NCI-H748 (cell line): ENCODE data around the gene TJAP1.

Experiments
- DNase-seq: peaks from one replicate; lab custom pipeline; 2025; ENCODE audit not compliant: unreplicated experiment; lab: John Stamatoyannopoulos, UW

Gene TJAP1

GRCh38 chr6:43503443-43503842 lies 26.1 kb downstream of the TJAP1 start:
- no peak for DNase-seq

DNA sequence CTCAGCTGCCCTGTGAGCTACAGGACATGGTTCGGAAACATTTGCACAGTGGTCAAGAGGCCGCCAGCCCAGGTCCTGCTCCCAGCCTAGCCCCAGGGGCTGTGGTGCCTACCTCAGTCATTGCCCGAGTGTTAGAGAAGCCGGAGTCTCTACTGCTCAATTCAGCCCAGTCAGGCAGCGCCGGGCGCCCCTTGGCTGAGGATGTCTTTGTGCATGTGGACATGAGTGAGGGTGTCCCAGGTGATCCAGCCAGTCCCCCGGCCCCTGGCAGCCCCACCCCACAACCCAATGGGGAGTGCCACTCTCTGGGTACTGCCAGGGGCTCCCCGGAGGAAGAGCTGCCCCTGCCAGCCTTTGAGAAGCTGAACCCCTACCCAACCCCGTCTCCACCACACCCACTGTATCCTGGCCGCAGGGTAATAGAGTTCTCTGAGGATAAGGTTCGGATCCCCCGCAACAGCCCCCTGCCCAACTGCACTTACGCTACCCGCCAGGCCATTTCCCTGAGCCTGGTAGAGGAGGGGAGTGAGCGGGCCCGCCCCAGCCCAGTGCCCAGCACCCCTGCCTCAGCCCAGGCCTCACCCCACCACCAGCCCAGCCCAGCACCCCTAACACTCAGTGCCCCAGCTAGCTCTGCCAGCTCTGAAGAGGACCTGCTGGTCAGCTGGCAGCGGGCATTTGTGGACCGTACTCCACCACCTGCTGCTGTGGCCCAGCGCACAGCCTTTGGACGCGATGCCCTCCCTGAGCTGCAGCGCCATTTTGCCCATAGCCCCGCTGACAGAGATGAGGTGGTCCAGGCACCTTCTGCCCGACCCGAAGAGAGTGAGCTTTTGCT lies 27.6 kb downstream of the TJAP1 start:
- no peak for DNase-seq

DNA sequence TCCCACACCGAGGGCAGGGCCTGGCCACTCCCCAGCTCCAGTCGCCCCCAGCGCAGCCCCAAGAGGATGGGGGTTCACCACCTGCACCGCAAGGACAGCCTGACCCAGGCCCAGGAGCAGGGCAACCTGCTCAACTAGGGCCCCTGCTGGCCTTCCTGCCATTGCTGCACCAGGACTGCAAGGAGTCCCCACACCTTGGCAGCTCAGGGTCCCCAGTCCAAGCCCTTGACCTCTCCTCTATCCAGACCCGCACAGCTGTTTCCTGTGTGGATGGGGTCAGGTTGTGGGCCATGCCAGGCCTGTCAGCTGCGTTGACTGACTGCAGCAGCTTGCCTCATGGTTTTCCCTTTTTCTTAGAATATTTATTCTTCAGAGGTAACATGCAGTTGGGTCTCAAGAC lies 28.3 kb downstream of the TJAP1 start:
- DNase-seq, result no peak

DNA sequence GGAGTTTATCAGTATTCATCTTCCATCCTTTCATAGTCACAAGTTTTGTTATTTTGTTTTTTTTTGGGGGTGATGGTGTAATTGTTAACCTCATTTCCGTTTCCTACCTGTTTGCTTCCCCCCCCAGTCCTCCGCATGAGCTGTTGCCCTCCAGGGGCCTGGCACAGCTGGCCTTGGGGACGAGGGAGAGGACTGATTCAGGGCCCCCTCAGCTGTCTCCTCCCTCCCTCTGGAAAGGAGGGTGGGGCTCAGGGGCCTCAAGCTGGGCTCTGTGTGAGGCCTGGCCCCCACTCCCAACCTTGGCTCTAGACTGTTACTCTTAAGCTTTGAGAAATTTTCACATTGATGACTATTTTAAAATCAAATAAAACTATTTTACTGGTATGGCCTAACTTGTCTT lies 28.8 kb downstream of the TJAP1 start:
- no peak for DNase-seq

GRCh38 chr6:43506667-43507471 lies 29.5 kb downstream of the TJAP1 start:
- peak; percentile 77 for DNase-seq

DNA sequence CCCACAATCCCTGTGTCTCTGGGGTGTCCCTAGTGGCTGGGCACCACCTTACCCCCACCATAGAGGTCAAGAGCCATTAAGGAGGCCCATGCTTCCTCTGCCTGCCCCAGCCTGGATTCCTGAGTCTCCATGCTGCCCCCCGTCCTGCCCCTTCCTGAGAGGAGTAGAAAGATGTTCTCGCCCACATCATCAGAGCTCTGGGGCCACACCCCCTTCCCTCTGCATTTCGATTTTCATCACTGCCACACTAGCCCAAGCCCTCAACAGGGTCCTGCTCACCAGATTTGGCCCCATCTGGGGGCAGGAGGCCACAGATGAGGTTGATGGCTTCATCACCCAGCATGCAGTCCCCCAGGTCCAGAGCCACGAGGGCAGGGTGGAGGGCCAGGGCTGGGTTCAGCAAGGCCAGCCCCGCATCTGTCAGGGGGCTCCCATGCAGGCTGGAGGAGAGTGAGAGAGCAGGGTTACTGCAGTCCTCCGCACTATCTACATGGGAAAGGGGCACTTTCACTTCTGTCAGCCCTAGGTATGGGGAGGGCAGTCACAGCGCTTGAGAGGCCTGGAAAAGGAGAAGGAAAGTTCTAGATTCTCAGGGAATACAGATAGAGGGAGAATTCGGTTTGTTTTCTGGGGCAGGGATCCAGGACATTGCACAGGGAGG lies 31.2 kb downstream of the TJAP1 start:
- DNase-seq, result no peak

DNA sequence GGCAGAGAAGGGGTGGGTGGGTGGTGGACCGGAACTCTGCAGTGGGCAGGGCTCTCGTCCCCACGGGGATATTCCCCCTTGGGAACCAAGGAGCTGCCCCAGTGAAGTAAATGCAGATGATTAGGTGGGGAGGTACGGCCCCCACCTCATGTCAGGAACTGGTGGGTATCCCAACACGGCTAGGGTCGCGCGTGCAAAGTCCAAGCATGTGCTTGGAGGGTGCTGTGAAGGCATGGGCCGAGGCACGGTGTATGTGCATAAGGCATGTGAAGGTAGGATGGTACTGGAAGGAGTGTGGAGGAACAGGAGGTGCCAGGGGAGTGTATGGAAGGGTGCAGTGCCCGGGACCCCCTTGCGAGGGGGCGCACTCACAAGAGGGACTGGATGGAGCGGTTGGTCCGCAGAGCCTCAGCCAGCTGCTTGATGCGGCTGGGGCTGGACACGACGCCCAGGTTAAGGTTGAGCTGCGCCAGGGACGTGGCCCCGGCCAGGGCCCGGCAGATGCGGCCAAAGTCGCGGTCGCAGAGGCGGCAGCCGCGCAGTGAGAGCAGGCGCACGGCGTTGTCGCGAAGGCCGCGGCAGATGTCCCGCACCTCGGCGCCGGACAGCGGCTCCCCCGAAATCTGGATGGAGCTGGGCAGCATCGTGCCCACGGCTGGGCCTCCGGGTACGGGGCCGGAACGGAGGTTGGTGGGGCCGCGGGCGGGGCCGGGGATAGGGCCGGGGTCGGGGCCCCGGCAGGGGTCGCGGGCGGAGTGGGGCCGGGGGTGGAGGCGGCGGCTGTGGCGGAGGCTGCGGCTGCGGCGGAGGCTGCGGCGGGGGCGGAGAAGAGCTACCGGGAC lies 32.0 kb downstream of the TJAP1 start:
- peak; percentile 52 for DNase-seq

GRCh38 chr6:43509984-43510826 lies 32.8 kb downstream of the TJAP1 start, which contains the start of gene LRRC73:
LRRC73 (minus strand) TSS chr6:43510346; CDS start chr6:43509785, 561 bp downstream.
- peak; percentile 92 for DNase-seq

DNA sequence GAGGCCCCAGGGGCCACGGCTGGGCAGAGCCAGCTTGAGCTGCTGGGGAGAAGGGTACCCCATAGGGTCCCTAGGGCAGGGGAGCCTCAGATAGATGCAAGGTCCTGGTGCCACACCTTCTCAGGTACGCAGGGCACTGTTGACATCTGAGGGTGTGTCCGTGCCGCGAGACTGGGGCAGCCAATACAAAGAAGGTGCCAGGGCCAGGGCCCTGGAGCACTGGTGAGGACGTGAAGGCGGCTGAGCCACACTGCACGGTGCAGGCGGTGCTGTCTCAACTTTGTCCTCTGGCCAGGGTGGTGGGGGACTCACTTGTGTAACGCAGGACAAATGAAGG lies 33.4 kb downstream of the TJAP1 start:
- DNase-seq, result peak; percentile 83

GRCh38 chr6:43511824-43512415 lies 34.5 kb downstream of the TJAP1 start:
- no peak for DNase-seq

DNA sequence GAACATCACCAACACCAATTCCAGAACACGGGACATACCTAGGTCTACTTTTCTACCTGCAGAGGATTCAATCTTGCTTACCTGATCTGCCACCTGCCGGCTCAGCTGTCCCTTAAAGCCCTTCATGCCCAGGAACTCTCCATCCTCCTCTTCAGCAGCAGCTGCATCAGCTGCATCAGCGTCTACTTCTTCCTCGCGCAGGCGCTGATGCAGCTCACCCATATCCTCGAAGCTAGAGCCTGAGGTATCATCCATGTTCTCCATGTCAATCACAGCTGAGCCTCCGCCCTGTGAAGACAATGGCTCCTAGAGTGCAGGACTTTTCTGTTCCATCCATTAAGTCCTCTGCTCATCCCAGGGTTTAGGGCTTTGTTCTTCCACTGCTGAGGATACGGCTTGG lies 38.4 kb downstream of the TJAP1 start:
- peak; percentile 22 for DNase-seq

DNA sequence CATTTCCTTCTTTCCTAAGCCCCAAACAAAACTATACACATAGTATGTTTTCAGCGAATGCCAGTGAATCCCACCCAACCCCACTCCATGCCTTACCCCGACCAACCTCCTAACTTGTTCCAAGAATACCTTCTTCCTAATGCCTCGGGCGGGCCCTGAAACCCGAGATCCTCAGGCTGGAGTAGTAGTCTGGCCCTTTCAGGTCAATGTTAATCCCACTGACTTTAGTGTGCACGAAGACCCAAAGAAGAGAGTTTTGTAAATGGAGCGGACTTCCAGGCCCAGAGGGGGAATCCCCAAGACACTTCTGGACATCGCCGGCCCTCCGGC lies 39.0 kb downstream of the TJAP1 start:
- DNase-seq, result no peak

DNA sequence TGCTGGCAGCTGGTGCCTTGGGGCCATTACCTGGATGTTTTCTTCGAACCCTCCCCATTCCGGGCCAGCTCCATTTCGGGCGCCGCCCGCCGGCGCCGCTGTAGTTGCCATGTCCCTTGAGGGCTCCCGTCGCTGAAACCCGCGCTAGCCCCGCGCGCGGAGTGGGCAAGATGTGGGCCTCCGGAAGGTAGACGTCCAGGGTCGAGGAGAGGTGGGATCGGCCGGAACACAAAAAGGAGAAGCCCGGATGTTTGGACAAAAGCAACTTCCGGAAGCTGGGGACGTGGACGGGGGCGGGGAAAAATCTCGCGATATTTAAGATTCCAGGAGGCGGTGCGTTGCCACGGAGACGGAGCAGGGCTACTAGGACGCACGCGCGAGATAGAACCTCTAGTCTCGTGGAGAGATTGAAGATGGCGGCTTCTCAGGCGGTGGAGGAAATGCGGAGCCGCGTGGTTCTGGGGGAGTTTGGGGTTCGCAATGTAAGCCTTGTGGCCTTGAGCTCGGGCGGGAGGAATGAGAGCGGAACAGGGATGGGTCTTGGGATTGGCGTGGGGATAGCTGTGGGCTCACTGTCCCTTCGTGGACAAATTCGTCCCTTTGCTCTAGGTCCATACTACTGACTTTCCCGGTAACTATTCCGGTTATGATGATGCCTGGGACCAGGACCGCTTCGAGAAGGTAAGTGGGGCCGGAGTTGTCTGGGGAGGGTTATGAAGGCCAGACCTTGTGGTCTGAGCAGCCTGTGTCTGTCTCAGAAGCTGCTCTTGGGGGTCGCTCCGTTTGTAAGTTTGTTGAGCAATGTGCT lies 39.5 kb downstream of the TJAP1 start, which contains the start of the genes POLR1C and YIPF3:
Gene POLR1C, plus strand, starts transcription at position 393 of the 808 bp plus-strand sequence. Its CDS starts 21 bp downstream, at position 414.
Gene YIPF3, minus strand, starts transcription at position 230 of the 808 bp plus-strand sequence. Its CDS starts 119 bp downstream, at position 111.
- DNase-seq, result peak; percentile 99

- DNase-seq, result peak; percentile 44
Measured at GRCh38 chr6:43517505-43518357, 40.4 kb downstream of the TJAP1 start.

GRCh38 chr6:43520097-43520496 lies 42.7 kb downstream of the TJAP1 start:
- DNase-seq, result no peak

DNA sequence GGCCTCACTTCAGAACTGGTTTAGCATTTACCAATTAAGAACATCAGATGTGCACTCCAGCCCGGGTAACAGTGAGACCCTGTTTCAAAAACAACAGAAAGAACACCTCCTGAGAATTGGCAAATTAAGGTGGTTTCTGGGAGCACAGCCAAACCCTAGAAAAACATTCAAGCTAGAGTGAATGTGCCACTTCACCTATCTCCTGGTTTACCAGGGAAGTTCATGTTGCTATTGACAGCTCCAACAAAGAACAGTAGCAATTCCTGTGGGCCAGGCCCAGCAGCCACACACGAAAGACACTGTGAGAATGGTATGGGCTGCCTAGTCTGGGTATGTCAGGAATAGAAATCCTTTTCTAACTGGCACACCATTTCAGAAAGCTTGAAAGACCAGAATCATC lies 44.5 kb downstream of the TJAP1 start:
- no peak for DNase-seq

DNA sequence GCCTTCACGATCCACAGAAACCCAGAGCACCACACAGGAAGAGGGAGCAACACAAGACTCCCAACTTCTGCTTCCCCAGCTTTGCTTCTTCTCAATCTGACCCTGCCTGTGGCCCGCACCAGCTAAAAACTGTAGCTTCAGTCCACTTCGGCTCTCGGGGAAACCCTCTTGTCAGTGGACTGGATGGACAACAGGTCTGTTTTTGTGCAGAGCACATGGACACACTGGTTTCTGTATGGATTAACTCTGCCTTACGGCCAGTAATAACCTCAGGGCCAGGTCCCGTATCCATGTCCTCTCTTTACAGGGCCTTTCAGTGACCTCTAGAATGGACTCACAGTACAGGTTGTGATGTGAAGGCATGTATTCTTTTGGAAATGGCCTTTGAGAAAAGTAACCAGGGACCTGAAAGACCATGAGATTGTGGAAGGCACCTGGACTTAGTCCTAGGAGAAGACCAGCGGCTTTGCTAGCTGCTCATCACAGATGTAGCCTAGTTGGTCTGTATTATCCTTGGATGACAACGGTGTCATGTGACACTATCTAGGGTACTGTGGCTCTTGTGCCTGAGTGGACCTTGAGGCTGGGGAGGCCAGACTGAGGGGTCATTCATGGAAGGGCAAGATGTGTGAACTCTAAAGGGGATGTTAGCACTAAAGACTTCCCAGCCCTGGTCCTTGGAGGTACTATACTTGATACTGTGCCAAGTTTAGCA lies 45.3 kb downstream of the TJAP1 start:
- no peak for DNase-seq
